ENCODE data around the gene ENDOV. TPM values are rescaled to one million over a fixed set of nuclear protein-coding genes. Genes with fewer than 3 reads are reported as not detected.

ENDOV gene
- 11.7 TPM for total RNA-seq
- long read RNA-seq, partial matches to known transcripts = 2 of 18 reads
- long read RNA-seq, other reads (novel, unspliced or antisense) = 12 of 18 reads

DNA sequence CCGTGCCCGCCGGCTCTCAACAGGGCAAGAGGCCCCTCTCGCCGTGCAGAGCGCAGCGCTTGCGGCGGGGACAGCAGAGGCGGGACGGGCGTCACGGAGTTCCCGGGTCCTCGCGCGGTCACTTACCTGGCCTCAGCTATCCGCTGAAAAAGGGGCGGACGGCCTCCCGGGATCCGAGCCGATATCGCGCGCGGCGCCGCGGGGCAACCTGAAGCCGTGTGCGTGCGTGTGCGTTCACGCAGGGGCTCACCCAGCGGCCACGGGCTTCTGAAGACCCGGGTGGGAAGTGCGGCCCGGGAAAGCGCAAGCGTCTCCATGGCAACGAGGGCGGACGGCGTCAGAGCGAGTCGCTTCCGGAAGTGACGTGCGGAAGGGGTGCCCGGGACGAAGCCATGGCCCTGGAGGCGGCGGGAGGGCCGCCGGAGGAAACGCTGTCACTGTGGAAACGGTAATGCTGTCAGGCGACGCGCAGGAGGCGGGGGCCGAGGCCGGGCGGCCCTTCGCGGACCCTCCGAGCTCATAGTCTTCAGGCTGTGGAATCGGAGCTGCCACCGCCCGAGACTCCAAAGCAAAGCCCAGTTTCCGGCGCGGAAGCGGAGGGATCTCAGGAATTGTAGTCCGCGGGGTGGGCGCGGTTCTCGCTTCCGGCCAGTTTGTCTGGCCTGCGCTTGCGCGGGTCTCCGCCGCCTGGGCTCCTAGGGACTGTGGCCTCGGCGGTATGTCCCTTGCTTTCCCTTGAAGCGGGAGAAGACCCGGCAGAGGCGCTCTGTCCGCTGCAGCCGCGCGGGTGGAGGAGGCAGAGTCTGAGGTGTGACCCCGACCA lies at the start of gene ENDOV:
Gene ENDOV, plus strand, starts transcription at position 365 of the 823 bp plus-strand sequence. Its CDS starts 28 bp downstream, at position 393.
- intact Hi-C loops (cut with DNase I) = no loop called here
- ATAC-seq (ENCODE audit: poor library complexity) = peak; percentile 99
- DNase-seq = peak; percentile 97

DNA sequence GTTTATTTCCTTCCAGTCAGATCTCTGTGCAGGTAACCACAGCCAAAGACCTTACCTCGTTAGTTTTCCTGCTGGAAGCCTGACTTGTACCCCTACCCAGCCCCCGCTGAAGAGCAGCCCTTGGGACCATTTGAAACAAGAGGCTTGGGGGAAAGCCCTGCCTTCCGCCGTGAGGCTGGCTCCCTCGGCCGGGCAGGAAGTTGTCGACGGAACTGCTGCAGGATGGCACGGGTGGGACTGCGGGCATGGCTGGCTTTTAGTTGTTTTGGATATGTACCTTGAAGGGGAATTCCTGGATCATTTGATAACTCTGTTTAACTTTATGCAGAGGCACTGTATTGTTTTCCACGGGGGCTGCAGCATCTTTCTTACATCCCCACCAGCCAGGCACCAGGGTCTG lies 49.0 kb upstream of the ENDOV start:
- intact Hi-C loops (cut with DNase I) = no loop called here
- ATAC-seq (ENCODE audit: poor library complexity) = no peak
- DNase-seq = no peak

DNA sequence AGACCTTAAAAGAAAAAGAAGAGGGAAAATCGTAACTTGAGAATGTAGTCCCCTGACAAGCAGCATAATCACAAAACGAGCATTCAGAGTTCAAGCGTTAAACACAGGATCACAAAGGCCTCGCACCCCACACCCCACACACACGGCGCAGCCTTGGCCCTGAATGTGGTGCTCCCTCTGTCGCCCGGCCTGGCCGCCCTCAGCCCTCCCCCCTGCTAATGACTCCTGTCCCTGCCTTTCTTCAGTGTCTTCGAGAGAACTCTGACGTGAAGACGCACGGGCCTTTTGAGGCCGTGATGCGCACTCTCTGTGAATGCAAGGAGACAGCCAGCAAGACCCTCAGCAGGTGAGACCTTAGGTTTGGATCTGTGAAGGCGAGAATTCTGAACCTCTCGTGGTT lies 47.5 kb upstream of the ENDOV start:
- no peak for DNase-seq
- no peak for ATAC-seq (ENCODE audit: poor library complexity)
- intact Hi-C loops (cut with DNase I) = no loop called here

DNA sequence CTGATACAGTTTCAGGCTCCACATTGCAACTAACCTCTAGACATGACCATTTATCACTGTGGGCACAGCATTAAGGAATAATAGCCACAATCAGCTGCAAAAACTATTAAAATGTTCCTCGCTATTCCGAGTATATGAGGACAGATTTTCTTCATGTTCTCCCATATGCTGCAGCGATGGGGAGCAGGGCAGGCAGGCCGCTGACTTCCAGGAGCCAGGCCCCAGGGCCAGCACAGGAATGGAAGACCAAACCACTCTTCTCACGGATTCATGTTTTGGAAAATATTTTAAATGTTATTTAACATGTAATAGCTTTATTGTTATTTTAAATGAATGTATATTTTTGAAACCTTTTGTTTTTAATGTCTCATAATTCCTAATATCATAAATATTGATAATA lies 43.8 kb upstream of the ENDOV start:
- DNase-seq (no peak), ATAC-seq (ENCODE audit: poor library complexity) (no peak)
- intact Hi-C loops (cut with DNase I) = no loop called here

DNA sequence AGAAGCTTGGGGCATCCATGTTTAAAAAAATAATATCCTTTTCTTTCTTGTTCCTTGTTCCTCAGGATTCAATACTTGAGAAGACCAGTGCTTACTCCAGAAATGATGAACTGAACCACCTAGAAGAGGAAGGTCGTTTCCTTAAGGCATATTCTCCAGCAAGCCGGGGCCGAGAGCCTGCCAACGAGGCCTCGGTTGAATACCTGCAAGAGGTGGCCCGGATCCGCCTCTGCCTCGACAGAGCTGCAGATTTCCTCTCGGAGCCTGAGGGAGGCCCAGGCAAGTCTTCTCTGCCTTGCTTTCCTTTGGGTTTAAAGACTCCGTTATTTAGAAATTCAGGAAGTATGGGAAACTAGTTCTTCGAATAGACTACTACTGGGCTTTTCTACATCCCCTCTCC lies 42.5 kb upstream of the ENDOV start:
- ATAC-seq (ENCODE audit: poor library complexity) = no peak
- DNase-seq = no peak
- intact Hi-C loops (cut with DNase I) = no loop called here

DNA sequence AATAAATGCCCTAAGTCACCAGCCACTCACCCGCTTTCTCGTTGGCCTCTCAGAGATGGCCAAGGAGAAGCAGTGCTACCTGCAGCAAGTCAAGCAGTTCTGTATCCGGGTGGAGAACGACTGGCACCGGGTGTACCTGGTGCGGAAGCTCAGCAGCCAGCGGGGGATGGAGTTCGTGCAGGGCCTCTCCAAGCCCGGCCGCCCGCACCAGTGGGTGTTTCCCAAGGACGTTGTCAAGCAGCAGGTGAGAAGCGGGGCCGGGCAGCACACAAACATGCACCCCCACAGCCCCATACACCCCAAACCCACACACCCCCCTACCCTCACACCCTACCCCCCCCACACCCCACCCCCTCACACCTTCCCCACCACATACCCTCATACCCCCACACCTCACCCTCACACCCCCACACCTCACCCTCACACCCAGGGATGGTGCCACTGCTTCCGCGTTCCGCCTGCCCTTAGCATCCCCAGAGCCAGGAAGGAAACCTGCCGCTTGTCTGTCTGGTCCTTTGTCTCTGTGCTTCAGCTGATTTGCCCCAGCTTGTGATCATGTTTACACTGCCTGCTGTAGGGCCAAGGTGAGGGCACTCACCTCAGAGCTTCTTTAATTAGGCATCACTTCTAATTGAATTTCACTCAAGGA lies 41.9 kb upstream of the ENDOV start:
- DNase-seq (no peak), ATAC-seq (ENCODE audit: poor library complexity) (no peak)
- intact Hi-C loops (cut with DNase I) = no loop called here

DNA sequence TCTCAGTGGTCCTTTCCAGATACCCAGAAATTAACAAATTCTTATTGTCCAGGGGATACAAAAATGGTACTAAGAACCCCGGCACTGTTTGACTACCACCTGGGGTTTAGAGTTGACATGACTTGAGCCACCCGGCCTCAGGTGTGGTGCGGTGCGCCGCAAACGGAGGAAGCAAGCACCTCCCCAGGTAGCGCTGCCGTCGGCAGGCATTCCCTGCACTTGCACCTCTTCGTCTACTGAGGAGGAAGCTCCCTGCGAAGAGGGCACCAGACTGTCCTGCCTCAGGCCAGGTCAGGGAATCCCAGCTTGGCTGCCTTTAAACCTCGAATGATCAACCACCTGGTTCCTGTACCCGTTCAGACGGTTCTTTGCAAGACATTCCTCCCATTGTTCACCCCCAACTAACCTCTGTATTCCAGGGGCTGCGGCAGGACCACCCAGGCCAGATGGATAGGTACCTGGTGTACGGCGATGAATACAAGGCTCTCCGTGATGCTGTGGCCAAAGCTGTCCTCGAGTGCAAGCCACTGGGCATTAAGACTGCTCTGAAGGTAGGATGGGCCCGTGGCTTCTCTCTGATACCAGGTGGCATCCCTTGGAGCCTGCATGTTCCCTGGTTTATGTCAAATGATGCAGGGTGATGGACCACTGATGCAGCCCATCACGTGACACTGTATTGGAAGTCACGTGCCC lies 40.8 kb upstream of the ENDOV start:
- intact Hi-C loops (cut with DNase I) = no loop called here
- ATAC-seq (ENCODE audit: poor library complexity) = no peak

DNA sequence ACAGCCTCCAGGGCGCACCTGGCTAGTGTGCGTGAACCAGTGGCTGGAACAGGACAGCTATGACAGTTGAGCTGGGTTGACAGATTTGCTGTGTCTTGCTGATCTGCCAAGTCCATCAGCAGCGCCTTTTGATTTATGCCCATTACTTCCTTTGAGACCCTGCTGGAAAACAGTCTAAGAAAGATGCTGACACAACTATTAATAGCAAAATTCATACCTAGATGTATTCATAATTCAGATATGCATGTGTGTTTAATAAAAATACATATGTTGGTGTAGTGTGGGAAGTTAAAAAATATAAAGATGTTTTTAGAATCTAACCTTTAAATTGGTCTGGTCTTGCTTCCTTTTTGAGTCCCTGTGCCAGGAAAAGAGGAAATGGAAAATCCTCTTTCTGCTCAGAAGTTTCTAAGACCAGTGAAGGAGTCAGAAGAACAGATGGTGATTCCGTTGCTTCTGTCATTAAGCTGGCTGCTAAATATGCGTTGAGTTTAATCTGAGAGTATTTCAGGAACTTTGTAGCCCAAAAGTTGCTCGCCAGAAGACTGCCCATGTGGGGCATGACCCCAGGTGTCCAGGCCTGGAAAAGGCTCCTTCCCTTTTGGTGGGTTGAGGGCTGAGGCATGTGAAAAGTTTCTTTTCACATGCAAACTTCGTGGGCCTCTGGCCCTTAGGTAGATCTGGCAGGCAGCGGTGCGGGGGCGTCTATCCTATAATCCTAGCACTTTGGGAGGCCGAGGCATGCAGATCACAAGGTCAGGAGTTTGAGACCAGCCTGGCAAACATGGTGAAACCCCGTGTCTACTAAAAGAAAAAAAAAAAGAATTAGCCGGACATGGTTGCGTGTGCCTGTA lies 40.0 kb upstream of the ENDOV start:
- ATAC-seq (ENCODE audit: poor library complexity) = no peak
- intact Hi-C loops (cut with DNase I) = no loop called here
- DNase-seq = no peak

More for the DNA sequence above, 40.8 kb upstream of the ENDOV start:
- no peak for DNase-seq

DNA sequence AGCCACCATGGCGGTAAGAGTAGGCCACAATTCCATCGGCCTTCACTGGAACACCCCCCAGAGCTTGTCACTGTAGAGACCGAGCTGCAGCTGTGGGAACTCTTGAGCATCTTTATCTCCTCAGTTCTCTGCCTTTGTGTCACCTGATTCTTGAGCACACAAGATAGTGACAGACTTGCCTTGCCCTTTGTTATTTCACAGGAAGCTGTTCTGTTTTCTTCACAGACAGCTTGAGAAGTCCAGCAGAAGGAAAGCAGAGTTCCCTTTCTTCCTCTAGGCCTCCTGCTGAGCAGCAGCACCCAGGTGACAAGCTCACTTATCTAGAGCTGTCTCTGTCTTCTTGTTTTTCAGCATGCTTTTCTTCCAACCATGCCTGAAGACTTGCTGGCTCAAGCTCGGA lies 38.4 kb upstream of the ENDOV start:
- ATAC-seq (ENCODE audit: poor library complexity) (no peak), DNase-seq (no peak)
- intact Hi-C loops (cut with DNase I) = no loop called here

DNA sequence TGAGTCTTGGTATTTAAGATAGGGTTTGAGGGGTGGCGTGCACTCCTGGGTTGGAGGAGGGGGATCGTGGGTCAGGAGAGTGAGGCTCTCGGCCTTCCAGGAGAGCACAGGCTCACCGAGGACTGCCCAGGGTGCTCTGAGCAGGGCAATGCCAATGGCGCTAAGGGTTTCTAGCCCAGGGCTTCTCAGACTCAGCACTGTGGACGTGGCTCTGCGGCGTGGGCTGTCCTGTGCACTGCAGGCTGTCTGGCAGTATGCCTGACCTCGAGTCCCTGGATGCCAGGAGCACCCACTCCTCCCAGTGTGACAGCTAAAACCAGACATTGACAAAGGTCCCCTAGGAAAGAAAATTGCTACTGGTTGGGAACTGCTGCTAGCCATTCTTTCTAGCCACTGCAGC lies 37.2 kb upstream of the ENDOV start:
- intact Hi-C loops (cut with DNase I) = no loop called here
- no peak for ATAC-seq (ENCODE audit: poor library complexity)
- DNase-seq = no peak

DNA sequence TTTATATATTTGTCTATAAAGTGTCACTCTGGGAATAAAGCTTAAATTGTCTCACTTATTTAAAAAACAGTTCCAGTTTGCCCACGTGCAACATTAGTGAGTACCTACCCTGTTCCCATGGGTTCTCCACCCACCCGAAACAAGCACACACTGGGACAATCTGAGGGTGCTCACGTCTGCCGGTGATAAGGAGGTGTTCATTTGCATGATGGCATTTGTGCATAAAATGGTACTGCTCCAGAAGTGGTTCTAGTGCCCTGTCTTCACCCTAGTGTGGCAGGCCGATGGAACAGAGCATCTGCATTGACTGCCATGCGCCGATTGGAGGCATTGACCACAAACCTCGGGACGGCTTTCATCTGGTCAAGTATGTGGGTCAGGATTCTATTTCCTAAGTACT lies 35.6 kb upstream of the ENDOV start:
- DNase-seq (no peak), ATAC-seq (ENCODE audit: poor library complexity) (peak; percentile 58)
- intact Hi-C loops (cut with DNase I) = no loop called here

DNA sequence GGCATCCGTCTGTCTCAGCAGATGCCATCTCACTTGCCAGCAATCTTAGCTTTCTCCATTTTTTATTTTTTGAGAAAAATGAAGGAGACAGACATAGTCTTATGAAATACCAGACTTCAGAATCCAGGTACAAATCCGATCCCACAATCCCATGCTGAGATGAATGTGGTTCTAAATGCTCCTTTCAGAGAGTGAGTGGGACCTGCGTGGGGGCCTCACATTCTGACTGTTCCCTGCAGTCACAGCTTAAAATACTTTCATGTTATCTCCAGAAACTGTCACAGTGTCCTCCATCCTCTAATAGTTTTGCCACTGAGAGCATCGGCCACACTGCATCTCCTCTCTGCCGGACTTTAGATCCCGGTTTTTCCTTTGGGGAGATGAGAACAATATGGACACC lies 34.9 kb upstream of the ENDOV start:
- intact Hi-C loops (cut with DNase I) = no loop called here
- DNase-seq (no peak), ATAC-seq (ENCODE audit: poor library complexity) (no peak)

DNA sequence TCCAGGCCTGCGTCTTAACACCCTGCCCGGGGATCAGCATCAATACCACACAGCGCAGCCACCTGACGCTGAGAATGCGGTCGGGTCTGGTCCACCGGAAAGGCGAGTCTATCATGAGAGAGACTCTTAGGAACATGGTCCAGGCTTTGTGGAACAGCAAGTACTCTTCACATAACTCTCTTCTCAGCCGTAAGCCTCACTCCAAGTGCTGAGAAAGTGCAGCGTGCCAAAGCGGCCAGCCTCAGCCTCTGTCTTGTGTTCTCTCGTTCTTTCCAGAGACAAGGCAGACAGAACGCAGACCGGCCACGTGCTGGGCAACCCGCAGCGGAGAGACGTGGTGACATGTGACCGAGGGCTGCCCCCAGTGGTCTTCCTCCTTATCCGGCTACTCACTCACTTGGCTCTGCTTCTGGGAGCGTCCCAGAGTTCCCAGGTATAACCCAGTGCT lies 34.4 kb upstream of the ENDOV start:
- intact Hi-C loops (cut with DNase I) = no loop called here
- ATAC-seq (ENCODE audit: poor library complexity) = no peak
- DNase-seq = no peak

DNA sequence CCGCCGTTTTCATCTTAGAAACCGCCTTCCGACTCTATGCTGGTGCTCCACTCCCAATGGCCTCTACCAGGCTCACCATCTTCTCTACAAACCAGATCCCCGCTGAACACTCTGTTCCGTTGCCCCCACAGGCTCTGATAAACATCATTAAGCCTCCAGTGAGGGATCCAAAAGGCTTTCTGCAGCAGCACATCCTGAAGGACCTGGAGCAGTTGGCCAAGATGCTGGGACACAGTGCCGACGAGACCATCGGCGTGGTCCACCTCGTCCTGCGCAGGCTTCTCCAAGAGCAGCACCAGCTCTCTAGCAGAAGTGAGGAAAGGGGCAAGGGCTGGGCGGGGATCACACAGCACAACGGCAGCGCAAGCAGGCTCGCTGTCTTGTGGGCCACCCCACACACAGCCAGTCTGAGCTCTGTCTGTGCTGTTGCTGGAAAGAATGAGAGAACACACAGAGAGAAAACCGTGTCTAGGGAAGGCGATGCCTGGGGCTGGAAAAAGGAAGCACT lies 33.5 kb upstream of the ENDOV start:
- ATAC-seq (ENCODE audit: poor library complexity) (no peak), DNase-seq (no peak)

DNA sequence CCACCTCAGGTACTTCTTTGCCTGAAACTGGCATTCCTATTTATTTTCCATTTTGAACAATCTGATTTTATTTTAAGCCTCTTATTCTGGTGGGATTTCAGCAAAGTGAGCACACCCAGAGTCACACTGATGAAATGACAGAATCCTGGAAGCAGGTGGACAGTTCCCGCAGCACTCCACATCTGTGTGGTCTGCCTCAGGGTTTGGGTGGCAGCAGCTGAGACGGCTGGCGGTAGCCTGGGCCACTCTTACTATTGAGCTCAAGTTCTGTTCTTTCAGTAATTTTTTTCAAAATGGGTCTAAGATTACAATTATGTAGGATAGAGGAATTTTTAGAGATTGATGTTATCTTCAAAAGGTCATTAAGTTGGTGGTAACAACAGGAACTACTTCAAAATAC lies 32.5 kb upstream of the ENDOV start:
- DNase-seq (no peak), ATAC-seq (ENCODE audit: poor library complexity) (no peak)
- intact Hi-C loops (cut with DNase I) = no loop called here

More for the DNA sequence above, 33.5 kb upstream of the ENDOV start:
- intact Hi-C loops (cut with DNase I) = no loop called here

DNA sequence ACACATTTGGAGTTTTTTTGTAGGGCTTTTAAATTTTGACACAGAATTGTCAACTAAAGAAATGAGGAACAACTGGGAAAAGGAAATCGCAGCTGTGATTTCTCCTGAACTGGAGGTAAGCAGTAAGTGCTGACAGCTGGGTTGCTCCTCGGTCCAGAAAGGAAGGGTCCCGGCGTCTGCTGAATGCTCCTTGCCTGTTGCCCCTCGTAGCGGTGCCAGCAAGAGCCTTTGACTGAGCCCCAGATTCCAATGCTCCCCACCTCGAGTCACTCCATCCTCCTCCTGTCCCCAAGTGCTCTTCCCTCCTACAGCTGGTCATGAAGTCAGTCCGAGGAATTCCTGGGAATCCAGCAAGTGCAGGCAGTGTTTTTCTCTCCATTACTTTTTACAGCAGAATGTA lies 32.0 kb upstream of the ENDOV start:
- intact Hi-C loops (cut with DNase I) = no loop called here
- ATAC-seq (ENCODE audit: poor library complexity) (no peak), DNase-seq (no peak)

DNA sequence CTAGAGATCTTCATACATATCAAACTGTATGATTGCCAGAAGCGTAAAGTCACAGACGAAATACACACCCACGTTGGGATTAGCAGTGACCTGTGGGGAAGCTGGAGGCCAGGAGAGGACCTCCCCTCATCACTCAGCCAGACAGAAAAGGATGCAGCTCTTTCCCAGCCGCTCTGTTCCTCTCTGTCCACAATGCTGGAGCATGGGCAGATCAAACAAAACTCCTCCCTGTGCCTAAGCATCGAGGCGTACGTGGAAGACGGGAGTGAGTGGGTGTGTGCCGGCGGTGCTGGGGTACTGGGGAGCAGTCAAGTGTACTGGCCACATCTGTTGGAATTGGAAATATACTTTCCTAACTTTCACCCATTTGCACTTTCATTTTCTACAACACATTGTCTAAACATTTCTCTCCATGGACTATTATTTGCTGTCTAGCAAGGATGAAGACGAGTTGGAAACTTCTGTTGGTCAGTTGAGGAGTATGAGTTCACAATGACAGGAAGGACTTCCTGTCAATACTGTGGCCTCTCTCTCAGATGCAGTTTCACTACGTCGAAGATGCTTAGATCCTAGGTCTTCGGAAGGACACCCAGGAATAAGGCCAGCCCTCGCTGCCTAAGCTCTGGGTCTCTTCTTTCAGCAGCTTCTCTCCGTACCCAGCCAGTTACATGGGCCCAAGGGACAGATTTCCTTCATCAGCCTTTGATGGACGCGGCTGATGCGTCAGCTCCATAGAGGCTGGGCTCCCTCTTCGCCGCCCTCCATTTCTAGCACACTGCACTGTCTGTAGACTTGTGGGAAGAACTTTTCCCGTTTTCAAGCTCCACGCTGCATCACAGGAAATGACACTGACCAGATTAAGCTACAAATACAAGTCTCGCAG lies 30.6 kb upstream of the ENDOV start:
- DNase-seq (no peak), ATAC-seq (ENCODE audit: poor library complexity) (no peak)
- intact Hi-C loops (cut with DNase I) = no loop called here

DNA sequence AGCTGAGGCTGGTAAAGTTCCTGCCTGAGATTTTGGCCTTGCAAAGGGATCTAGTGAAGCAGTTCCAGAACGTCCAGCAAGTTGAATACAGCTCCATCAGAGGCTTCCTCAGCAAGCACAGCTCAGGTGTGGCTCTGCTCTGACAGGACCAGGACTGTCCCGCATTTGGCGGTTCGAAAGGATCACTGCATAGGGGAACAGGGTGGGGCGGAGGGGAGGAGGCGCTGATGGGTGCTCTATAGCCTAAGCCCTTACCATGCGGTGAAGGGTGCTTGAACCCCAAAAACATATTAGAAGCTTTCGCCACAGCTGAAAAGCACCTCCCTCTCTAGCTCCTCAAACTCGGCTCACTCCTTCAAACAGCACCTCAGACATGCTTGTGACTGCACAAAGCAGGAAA lies 29.9 kb upstream of the ENDOV start:
- ATAC-seq (ENCODE audit: poor library complexity) (no peak), DNase-seq (no peak)
- intact Hi-C loops (cut with DNase I) = no loop called here

Measured in Right ventricle myocardium superior (tissue), 1 donor.